Fibroblast of the aortic adventitia (primary cell): Measurements from ENCODE around the gene ABCC8. TPM values are rescaled to one million over a fixed set of nuclear protein-coding genes. Genes with fewer than 3 reads are reported as not detected.

ENCODE experiments used
- DNase-seq: peaks from one replicate; pipeline ENCODE4 v3.0.0-alpha.2; 2010; ENCODE audit warnings: low read depth
- H3K4me3 ChIP-seq: 2 replicates; pipeline ENCODE4 v1.5.1; 2011; ENCODE audit warnings: low read depth, mild to moderate bottlenecking, control low read depth, low read length, moderate library complexity
- CTCF ChIP-seq: IDR thresholded peaks from 2 replicates; pipeline ENCODE4 v1.5.1; 2011; ENCODE audit warnings: mild to moderate bottlenecking, low read length, control low read depth, inconsistent platforms; ENCODE audit not compliant: insufficient read depth
- total RNA-seq: library from RNA; depleted of rRNA; stranded (reverse); fragments of >200 nt; gene quantifications from 2 replicates; pipeline ENCODE4 v1.2.3, GENCODE V29; 2012; ENCODE audit warnings: low replicate concordance

Gene ABCC8
- total RNA-seq, 1 donor = not detected

- no peak for DNase-seq
- TF ChIP-seq CTCF = no peak
- H3K4me3 ChIP-seq = no peak overlapping the region
Measured at GRCh38 chr11:17486646-17487045, 10.0 kb upstream of the ABCC8 start.

- no peak for DNase-seq
- TF ChIP-seq CTCF = no peak
- H3K4me3 ChIP-seq = no peak overlapping the region
Measured at GRCh38 chr11:17483505-17483904, 6.9 kb upstream of the ABCC8 start.

- no peak for DNase-seq
- no peak for TF ChIP-seq CTCF
- no peak overlapping the region for H3K4me3 ChIP-seq
Measured at GRCh38 chr11:17481905-17482304, 5.3 kb upstream of the ABCC8 start.

- DNase-seq = peak; percentile 17
- no peak for TF ChIP-seq CTCF
Measured at GRCh38 chr11:17479284-17480214, 2.9 kb upstream of the ABCC8 start.

GRCh38 chr11:17478070-17478469, 1.4 kb upstream of the ABCC8 start:
- no peak for TF ChIP-seq CTCF
- H3K4me3 ChIP-seq = no peak overlapping the region
- no peak for DNase-seq

More at GRCh38 chr11:17479284-17480214, 2.9 kb upstream of the ABCC8 start:
- H3K4me3 ChIP-seq = no peak overlapping the region

GRCh38 chr11:17477361-17477760, 716 bp upstream of the ABCC8 start:
- no peak overlapping the region for H3K4me3 ChIP-seq
- TF ChIP-seq CTCF = no peak
- no peak for DNase-seq

- no peak for DNase-seq
- TF ChIP-seq CTCF = no peak
- no peak overlapping the region for H3K4me3 ChIP-seq
Measured at GRCh38 chr11:17477084-17477333, 364 bp upstream of the ABCC8 start.
